GM19193 (cell line): ENCODE results near the gene PYDC2.

ENCODE experiments used
- POLR2A ChIP-seq: IDR thresholded peaks from 4 replicates; pipeline ENCODE4 v1.6.1; 2011; ENCODE audit not compliant: insufficient read depth, insufficient read length; ENCODE audit errors: extremely low read depth

Gene PYDC2

GRCh38 chr3:191461113-191461595, at the start of gene PYDC2:
PYDC2 (plus strand) TSS chr3:191461163; CDS start chr3:191461163, 0 bp downstream.
- TF ChIP-seq POLR2A: no peak

GRCh38 chr3:191412759-191413158, 48.2 kb upstream of the PYDC2 start:
- TF ChIP-seq POLR2A: no peak

- no peak for TF ChIP-seq POLR2A
Measured at GRCh38 chr3:191414286-191414685, 46.7 kb upstream of the PYDC2 start.

- no peak for TF ChIP-seq POLR2A
Measured at GRCh38 chr3:191414732-191415131, 46.2 kb upstream of the PYDC2 start.

GRCh38 chr3:191415566-191415965, 45.4 kb upstream of the PYDC2 start:
- no peak for TF ChIP-seq POLR2A

- TF ChIP-seq POLR2A: no peak
Measured at GRCh38 chr3:191417457-191417729, 43.6 kb upstream of the PYDC2 start.

- TF ChIP-seq POLR2A: no peak
Measured at GRCh38 chr3:191420771-191421170, 40.2 kb upstream of the PYDC2 start.

- TF ChIP-seq POLR2A: no peak
Measured at GRCh38 chr3:191424881-191425280, 36.1 kb upstream of the PYDC2 start.

- TF ChIP-seq POLR2A: no peak
Measured at GRCh38 chr3:191425322-191425734, 35.6 kb upstream of the PYDC2 start.

- TF ChIP-seq POLR2A: no peak
Measured at GRCh38 chr3:191426311-191426710, 34.7 kb upstream of the PYDC2 start.

GRCh38 chr3:191428177-191428576, 32.8 kb upstream of the PYDC2 start:
- no peak for TF ChIP-seq POLR2A

GRCh38 chr3:191430103-191430502, 30.9 kb upstream of the PYDC2 start:
- TF ChIP-seq POLR2A: no peak

GRCh38 chr3:191431160-191431822, 29.7 kb upstream of the PYDC2 start:
- TF ChIP-seq POLR2A: no peak

GRCh38 chr3:191432162-191432561, 28.8 kb upstream of the PYDC2 start:
- TF ChIP-seq POLR2A: no peak

- TF ChIP-seq POLR2A: no peak
Measured at GRCh38 chr3:191434024-191434423, 26.9 kb upstream of the PYDC2 start.

GRCh38 chr3:191435981-191436380, 25.0 kb upstream of the PYDC2 start:
- no peak for TF ChIP-seq POLR2A
